T-helper 2 cell (primary cell): ENCODE results near the gene SLC24A3.

ENCODE experiments used
- DNase-seq, 5 experiments: peaks; one replicate each; pipeline versions ENCODE4 v3.0.0 to v3.0.0-alpha.2; 2012 to 2022

Gene SLC24A3

DNA sequence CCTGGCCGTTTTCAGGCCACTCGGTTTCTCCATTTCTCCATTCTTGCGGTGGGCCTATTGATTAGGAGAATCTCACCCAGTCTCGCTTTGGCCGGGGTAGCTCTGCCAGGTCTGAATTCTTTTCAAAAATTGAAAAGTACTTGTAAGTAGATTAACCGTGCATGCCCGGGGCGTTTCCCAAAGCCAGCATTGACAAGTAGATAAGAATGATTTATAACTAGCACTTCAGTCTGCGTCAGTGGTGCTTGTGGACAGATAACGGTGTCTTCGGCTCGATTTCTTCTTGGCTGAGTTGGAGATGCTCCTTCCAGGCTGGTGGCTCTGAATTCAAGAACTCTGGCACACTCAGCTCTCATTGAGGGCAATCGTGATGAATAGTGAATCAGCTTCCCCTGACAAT lies 29.0 kb downstream of the SLC24A3 start:
- no peak for DNase-seq

DNA sequence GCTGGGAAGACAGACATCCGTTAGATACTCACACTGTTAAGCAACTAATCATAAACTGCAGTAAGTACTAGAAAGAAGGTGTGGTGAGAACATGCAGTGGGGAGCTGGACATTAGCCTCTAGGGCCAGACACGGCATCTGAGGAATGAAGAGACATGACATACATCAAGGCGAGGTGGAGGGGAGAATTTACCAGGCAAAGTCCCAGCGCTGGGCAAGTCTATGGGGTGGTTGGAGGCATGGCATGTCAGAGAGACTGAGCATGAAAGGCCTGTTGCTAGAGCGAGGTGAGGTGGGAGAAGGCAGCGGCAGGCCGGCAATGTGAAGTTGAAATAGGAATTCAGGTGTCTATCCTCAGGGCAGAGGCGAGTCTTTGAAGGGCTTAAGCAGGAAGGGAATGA lies 31.8 kb downstream of the SLC24A3 start:
- DNase-seq: no peak

DNA sequence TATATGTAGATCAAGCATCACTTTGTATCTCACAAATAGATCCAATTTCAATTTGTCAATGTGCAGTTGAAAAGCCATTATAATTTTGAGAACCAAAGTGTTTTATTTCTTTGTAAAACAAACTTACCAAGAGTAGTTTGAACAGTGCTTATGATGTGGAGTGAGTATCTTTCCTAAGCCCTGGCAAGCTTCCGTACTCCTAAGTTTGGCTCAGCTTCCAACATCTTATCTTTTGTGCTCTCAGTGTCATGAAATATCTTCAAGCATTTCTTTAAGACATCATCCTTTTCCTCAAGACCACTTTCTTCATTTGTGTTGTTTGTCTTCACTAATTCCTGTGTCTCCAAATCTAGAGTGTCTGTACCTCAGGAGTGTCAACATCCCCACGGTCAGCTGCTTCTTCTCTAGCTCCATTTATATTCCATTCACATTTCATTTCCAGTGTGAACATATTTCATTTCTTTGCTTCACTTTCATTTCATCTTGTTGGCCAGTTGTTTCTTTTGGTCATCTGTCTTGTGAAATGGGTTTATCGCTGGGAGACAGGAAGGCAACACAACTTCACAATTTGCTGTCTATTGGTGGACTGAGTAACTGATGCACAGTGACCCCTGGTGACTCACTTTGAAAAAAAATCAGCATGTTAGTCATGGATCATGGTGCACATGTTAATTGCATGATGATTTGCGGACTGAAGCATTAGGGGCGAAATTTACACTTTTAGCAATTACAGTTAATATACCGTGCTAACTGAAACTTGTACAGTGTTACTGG lies 36.9 kb downstream of the SLC24A3 start:
- DNase-seq: no peak

DNA sequence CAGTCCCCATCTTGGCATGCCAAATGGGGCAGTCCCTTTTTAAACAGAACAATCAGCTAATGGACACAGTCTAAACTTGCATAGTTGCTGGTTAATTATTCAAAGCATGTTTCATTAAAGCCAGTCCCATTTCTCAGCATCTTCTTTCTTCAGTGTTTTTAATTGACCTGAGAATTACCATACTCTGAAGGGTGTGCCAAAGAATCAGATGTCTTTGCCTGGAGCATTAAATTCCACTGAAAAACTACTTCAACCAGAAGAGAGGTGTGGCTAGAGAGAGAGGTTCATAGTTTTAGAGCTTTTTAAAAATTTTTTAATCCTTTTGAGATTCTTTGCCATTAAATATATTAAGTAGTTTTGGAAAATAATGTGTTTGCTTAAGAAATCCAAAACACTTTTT lies 37.9 kb downstream of the SLC24A3 start:
- no peak for DNase-seq

DNA sequence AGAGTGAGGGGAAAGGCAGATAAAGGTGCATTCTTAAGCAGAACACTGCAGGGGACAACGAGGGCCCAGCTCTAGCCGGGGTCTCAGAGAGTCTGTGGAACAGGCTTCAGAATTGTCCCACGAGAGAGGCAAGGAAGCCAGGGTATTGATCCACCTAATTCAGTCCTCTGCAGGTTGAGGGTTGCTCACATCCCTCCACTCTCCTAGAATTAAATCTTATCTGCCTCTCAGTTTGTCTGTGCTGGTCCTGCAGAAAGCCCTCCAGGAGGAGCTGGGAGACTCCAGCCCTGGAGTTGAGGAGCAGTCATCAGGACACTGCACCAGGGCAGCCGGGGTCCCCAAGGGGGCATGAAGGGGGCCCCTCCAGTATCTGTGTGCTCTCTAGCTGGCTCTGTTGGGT lies 39.1 kb downstream of the SLC24A3 start:
- no peak for DNase-seq

DNA sequence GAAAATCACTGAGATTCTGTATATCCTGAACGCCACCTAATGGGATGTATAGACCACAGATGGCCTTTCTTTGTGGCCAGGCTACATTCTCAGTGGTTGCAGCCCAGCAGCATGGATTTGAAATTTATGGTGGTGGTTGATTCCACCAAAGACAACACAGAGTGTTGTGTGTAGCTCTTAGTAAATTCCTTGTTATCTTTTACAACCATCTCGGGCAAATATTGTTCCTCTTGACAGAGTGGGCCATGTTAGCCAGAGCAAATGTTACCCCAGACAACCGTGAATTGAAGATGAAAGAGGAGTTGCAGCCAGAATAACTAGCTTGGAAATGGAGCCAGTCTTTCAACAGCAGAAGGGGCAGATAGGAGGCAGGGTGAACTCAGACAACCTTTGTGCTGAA lies 39.5 kb downstream of the SLC24A3 start:
- no peak for DNase-seq

DNA sequence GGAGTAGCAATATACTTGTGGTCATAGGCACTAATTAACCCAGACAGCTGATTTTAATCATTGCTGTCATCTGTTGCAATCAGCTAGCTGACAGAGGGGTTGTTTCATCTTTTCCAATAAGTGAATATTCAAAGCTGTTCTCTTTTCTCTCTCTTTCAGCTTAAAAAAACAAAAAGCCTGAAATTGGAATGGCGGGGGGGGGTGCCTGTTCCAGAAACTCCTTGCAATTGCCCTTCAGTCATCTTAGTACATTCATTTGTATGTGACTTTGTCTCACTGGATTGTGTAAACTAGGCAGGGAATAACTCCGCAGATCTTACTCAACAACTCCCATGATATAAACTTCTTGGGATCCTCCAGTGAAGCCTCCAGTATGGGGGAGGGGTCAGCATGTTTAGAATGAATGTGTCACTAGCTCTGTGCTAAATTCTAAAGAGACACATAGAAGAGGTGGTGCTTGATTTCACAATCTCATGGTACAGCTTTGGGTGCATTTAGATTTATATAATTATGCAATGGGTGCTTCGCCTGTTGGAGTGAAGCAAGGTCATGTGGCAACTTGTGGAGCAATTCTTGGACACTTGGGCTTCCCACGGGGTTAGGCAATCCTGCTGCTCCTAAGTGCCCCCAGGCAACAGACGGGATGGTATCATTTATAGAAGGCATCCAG lies 40.1 kb downstream of the SLC24A3 start:
- no peak for DNase-seq

DNA sequence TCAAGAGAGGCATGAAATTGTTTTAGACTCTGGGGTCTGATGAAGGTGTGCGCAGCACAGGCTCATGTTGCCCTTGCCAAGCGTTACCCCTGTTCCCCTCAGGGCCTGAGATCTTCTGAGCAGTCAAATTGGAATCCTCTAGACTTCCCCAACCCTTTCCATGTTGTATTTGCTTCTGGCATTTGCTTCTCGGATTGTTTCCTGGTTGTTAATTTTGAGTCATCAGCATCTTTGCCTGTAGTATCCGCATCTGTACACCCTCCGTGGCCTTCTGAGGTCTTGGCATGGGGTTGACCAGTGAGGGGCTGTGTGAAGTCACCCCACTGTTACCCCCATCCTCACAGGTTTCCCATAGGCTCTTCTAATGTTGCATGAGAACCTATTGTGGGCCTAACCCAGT lies 40.9 kb downstream of the SLC24A3 start:
- no peak for DNase-seq

DNA sequence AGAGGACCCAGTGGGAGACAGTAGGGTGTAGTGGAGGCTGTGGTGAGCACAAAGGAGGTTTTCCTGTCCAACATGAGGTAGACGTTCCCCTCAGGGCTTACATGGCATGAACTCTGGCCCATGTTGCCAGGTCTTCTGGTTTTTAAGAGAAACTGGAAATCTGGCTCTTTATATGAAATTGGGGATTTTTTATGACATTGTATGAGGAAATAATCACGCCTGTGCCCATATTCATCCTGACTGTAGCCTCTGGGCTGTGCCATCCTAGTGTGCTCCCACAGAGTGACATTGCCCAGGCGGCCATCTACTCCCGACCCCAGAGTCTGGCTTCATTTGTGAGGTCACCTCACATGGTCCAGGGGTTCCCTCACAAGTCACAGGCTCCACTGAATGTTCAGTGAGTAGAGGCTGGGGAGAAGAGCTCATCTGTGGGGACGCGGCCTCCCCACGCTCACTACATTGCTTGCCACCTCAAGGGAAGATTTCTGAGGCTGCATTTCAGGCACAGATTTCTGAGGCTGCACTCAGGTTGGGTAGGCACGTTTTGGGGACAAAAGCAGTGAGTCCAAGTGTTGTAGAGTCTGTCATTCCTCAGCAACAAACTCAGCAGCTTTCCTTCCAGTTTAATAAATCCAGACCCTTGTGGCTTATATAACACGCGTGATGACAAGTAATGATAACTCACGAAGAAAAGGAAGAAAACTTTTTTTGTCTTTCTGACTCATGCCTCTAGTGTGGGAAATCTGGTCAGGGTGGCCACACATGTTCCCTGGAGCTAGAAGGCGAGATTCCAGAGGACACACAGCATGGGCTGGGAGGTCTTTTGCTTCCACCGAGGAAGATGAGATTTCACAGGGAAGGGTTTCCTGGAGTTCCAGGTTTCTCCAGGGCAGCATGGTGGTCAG lies 41.7 kb downstream of the SLC24A3 start:
- DNase-seq: no peak

DNA sequence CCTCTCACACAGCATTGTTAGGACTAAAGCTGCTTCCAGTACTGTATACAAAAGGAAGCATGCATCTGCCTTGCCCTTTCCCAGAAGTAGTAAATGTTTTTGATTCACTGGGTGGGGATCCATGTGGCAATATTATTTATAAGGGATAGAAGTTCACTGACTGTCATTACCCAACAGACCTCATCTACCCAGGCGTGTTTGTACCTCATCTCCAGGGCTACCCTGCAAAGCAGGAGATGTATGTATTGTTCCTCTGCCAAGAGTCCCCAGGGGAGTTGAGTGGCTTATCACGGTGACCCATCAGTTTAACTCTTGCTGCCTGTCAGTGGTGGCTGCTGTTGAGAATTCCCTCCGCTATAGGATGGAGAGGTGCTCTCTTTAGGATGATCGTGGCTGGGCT lies 42.5 kb downstream of the SLC24A3 start:
- DNase-seq: no peak

DNA sequence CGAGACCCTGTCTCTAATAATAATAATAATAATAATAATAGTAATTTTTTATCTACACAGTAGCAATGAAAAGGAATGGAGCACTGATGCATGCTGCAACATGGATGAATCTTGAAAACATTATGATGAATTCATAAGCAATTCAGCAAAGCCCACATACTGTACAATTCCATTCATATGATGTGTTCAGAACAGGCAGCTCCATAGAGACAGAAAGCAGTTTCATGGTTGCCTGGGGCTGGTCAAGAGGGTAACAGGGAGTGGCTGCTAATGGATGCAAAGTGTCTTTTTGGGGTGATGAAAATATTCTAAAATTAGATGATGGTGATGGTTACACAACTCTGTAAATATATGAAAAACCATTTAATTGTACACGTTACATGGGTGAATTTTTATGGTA lies 43.6 kb downstream of the SLC24A3 start:
- DNase-seq: no peak

DNA sequence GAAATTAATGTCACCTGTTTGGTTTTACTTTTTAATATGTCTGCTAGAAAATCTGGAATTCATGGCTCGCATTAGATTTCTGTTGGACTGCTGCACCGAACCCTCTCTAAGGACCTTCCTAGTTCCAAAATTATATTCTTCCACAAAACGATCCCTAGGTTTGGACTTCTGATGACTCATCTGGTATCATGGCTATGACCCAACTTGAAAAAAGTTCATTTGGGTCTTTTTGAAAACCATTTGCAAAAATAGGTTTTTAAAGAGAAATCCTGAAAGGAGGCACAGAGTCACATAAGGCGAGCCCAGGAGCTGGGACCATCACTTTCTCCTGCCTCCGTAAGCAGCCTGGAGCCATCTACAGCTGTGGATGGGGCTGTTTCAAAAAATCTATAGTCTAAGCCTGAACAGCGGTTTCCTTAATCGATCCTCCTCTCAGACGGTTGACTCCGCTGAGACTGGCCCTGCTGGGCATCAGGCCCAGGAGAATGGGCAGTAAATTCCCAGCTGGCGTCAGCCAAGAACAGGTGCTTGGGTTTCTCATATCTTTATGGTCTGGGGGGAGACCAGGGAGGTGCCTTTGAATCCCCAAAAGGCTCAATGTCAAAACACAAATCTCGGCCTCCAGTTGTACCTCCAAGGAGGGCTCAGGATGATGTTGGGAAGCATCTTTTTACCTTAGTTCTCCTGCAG lies 44.6 kb downstream of the SLC24A3 start:
- DNase-seq: no peak

DNA sequence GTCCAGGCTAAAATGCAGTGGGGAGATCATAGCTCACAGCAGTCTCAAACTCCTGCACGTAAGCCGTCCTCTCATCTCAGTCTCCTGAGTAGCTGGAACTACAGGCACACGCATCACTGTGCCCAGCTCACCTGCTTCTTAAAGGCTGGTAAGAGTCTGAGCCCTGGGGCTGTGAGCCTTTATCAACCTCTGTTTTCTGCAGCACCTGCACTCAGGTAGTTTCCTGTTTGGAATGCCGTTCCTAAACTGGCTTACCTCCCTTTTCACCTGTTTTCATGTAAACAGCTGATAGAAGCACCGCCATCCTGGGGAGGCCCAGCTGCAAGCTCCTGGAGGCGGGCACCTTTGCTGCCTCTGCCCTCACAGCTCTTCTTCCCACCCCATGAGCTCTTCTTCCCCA lies 45.4 kb downstream of the SLC24A3 start:
- DNase-seq: no peak

DNA sequence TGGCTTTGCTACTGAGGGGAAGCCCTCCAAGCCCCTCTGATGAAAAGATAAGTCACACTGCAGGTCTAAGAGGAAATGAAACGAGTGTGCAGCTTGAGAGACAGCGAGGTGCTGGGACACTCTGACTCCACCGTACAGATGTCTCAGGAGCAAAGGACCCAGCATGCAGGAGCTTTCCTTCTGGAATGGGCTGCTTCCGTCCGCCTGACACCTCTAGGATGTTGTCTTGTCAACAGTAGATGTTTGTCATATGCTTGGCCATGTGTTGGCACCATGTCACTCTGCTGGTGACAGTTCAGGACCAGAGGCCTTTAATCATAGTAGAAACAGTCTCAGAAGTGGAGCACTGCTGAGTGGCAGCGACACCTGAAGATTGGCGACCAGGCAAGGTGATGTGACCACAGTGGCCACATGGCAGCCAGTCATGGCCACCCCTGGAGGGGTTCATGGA lies 46.7 kb downstream of the SLC24A3 start:
- DNase-seq: no peak

DNA sequence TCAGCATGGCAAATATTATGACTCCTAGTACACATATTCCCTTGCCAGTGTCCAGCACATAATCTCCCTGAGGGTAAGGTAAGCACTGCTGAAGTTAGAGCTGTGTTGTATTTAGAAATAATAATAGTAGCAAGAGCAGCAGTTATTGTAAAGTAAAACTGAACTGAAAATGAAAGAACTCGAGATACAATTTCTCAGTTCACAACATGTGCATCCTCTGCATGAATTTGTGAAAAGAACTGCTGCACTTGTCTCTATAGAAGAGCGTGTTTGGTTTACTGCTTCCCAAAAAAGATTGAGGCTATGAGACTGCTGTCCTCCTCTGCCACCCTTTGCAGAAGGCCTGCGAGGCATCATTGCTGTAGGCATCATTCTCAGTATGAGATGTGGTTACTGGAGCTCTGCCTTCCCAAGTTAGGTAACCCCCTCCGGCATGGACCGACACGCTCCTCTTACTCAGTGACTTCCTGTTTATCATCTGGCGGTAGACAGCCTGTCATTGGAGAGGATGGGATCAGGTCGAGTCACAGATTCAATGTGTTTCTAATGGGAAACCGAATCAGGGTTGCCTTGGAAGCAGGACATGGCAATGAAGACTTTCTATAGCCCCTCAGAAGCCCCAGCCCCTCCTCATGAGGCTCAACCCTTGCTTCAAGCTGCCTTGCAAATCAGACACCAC lies 48.1 kb downstream of the SLC24A3 start:
- DNase-seq: no peak

DNA sequence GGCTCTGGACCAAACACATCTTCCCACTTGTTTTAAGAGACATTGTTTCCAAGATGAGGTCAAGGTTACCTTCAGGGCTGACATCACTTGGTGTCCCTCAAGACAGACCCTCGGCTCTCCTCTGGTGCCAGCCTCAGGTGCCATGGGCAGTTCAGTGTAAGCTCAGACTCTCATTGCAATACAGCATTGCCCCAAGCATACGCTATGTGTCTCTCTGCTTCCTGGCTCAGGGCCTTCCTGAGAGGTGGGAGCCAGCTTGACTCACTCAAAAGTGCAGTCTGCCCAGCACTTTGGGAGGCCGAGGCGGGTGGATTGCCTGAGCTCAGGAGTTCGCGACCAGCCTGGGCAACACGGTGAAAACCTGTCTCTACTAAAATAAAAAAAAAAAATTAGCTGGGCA lies 51.7 kb downstream of the SLC24A3 start:
- no peak for DNase-seq

DNA sequence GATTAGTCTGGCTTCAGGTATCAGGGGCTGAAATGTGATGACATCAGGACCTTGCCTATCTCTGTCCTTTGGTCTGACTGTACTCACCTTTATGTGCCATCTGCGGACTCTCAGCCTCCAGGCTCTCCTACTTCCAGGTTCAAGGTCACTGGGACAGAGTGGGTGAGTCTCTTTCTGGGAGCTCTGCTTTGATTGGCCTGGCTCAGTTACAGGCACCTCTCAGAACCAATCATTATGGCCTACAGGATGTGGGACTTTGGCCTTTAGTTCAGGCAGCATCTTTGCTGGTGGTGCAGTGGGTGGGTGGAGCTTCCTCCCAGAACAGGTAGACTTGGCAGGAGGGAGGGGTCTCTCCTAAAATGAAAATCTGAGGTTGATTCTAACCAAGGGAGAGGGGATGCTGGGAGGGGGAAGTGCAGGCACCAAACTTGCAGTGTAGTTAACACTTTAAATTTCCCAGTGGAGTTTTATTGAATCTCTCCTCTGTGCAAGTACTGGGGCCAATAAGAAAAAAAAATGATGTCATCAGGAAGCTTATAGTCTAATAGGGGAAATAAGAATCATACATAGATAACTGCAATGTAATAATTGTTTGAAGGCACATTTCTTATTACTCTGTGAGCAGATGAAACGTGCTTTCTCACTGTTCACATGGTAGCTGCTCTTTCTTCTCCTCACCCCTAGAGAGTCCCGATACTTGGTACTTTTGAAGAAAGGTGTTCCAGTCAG lies 53.4 kb downstream of the SLC24A3 start:
- DNase-seq: peak in 1 of 5 experiments; percentile 20

DNA sequence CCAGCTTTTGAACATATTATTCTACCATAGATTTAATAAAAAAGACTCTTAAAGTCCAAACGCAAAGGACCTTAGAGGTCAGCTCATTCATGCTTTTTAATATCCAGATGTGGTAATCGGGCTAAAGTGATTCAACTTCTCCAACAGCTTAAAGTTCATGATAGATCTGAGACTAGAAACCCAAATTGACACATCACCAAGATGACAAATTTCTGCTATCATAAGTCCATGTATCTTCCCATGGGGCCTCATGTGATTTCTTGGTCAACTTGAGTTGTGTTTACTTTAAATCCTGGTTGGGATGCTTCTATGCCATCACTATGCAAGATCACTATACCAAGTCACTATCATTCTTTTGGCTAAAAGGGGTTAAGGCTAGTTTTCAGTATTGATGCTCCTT lies 56.0 kb downstream of the SLC24A3 start:
- no peak for DNase-seq

DNA sequence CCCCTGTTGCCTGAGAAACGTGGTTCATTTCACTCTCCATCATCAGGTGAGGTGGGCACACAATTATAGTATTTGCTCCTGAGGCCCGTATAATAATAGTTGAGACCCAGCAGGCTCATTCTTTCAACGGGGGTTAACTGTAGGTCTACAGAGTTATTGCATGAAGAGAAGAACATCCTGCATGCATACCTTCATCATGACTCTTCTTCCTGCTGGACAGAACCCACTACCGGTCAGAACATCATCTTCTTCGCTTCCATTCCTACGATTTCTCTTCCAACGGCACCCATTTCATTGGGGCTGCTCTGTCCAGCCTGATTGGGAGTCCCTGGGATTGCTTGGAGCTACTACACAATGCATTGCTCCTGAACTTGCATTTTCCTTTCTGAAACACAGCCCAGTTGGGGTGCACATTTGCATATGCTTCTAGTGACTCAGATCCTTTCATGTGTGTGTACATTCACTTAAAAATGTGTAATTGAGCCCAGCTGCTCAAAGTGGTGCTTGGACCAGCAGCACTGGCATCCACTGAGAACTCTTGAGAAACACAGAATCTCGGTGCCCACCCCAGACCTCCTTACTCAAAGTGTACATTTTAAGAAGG lies 57.4 kb downstream of the SLC24A3 start:
- DNase-seq: no peak

DNA sequence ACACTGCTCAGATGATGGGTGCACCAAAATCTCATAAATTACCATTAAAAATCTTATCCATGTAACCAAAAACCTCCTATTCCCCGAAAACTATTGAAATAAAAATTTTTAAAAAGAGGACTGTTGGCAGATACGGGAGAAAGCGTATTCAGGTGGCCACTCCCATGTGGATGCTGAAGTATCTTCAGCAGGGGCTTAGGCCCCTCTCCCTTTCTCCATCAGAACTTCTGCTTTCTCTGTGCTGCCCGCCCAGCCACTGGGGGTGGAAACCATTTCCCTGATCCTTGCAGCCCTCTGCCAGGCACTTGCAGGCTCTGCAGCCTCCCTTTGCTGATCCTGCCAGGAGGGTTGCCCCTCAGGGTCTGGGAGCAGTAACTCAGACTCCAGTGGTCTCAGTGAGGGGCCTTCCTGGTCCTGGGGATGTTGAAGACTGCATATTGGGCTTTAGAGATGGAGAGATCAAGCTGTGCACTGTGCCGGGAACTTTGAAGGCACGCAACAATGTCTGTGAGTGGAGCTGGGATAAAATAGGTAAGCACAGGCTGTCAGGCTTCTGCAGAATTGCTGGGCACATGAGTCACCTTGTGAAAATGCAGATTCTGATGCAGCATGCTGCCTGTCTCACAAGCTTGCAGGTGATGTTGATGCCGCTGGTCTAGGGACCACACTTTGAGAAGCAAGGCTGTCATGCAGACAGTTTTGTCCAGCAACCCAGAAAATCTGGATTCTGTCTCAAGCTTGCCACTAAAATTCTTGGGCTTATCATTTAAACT lies 59.6 kb downstream of the SLC24A3 start:
- DNase-seq: no peak
